Activated CD4-positive, alpha-beta T cell treated with anti-CD3 and anti-CD28 coated beads, Interleukin-2, amount 50 U/mL, for 4 hours (primary cell): ENCODE data around the gene ZNF438.
"Not testable (repeated sequence)": the region's sequence is repeated elsewhere in the genome, so short reads cannot be mapped to it uniquely, and the experiment has no call there.

Experiments
- DNase-seq, 2 experiments: peaks; one replicate each; pipeline ENCODE4 v3.0.0-alpha.2; 2020

Gene ZNF438

GRCh38 chr10:30980951-30981616 is 50.6 kb downstream of the ZNF438 start:
- DNase-seq, result no peak

GRCh38 chr10:30979956-30980355 is 51.7 kb downstream of the ZNF438 start:
- DNase-seq, result no peak

- DNase-seq, result no peak
Measured at GRCh38 chr10:30978843-30979242, 52.8 kb downstream of the ZNF438 start.

- DNase-seq, result no peak
Measured at GRCh38 chr10:30977385-30977784, 54.3 kb downstream of the ZNF438 start.

- no peak for DNase-seq
Measured at GRCh38 chr10:30974773-30975415, 56.8 kb downstream of the ZNF438 start.

GRCh38 chr10:30974355-30974754 is 57.3 kb downstream of the ZNF438 start:
- DNase-seq, result no peak

GRCh38 chr10:30973737-30974136 is 57.9 kb downstream of the ZNF438 start:
- no peak for DNase-seq

GRCh38 chr10:30970760-30971460 is 60.8 kb downstream of the ZNF438 start:
- no peak for DNase-seq

GRCh38 chr10:30968711-30969110 is 63.0 kb downstream of the ZNF438 start:
- no peak for DNase-seq

- no peak for DNase-seq
Measured at GRCh38 chr10:30967650-30968410, 63.8 kb downstream of the ZNF438 start.

- no peak for DNase-seq
Measured at GRCh38 chr10:30963992-30964930, 67.4 kb downstream of the ZNF438 start.

GRCh38 chr10:30962522-30962921 is 69.1 kb downstream of the ZNF438 start:
- DNase-seq, result no peak

- no peak for DNase-seq
Measured at GRCh38 chr10:30959836-30960210, 71.8 kb downstream of the ZNF438 start.

- not testable (repeated sequence) for DNase-seq
Measured at GRCh38 chr10:30949218-30949617, 82.4 kb downstream of the ZNF438 start.

GRCh38 chr10:30944005-30944404 is 87.7 kb downstream of the ZNF438 start:
- no peak for DNase-seq

- DNase-seq, result no peak
Measured at GRCh38 chr10:30943451-30943850, 88.2 kb downstream of the ZNF438 start.

GRCh38 chr10:30940256-30940655 is 91.4 kb downstream of the ZNF438 start:
- no peak for DNase-seq

- DNase-seq, result no peak
Measured at GRCh38 chr10:30939643-30940251, 91.9 kb downstream of the ZNF438 start.

GRCh38 chr10:30935078-30935477 is 96.6 kb downstream of the ZNF438 start:
- DNase-seq, result no peak

GRCh38 chr10:30931094-30931493 is 100.6 kb downstream of the ZNF438 start:
- DNase-seq, result no peak

GRCh38 chr10:30929901-30930520 is 101.7 kb downstream of the ZNF438 start:
- no peak for DNase-seq
